Activated CD8-positive, alpha-beta memory T cell treated with anti-CD3 and anti-CD28 coated beads, Interleukin-2, amount 10 ng/mL, durations not matched to agents 7 days and 5 days (primary cell): ENCODE measurements around the gene CLDND2. TPM values are rescaled to one million over a fixed set of nuclear protein-coding genes. Genes with fewer than 3 reads are reported as not detected.
"Not testable (repeated sequence)": the region's sequence is repeated elsewhere in the genome, so short reads cannot be mapped to it uniquely, and the experiment has no call there.

Experiments
- ATAC-seq: fragments of 150-1000 bp; cut with Tn5 transposase; one replicate; pipeline ENCODE4 v1.10.0; 2021; ENCODE audit warnings: moderate library complexity
- CTCF ChIA-PET: fragments of 350-600 bp; sonication (Branson Sonifier 250); formaldehyde crosslinking; loops from one replicate; lab custom pipeline; 2021; ENCODE audit warnings: antibody characterized with exemption; lab: Charles Lee
- DNase-seq: peaks from one replicate; pipeline ENCODE4 v3.0.0-alpha.2; 2020
- H3K27ac Mint-ChIP-seq: one replicate; pipeline ENCODE4 v1.8.0; 2021; ENCODE audit warnings: mild to moderate bottlenecking, mixed read lengths
- H3K27me3 Mint-ChIP-seq: one replicate; pipeline ENCODE4 v1.8.0; 2021; ENCODE audit warnings: mixed read lengths
- H3K36me3 Mint-ChIP-seq: one replicate; pipeline ENCODE4 v1.8.0; 2021; ENCODE audit warnings: mild to moderate bottlenecking, mixed read lengths
- H3K4me1 Mint-ChIP-seq: one replicate; pipeline ENCODE4 v1.8.0; 2021; ENCODE audit warnings: mixed read lengths
- H3K4me3 Mint-ChIP-seq: one replicate; pipeline ENCODE4 v1.8.0; 2021; ENCODE audit warnings: mild to moderate bottlenecking, moderate library complexity, mixed read lengths
- H3K9me3 Mint-ChIP-seq: one replicate; pipeline ENCODE4 v1.8.0; 2022; ENCODE audit warnings: low read depth, mixed read lengths
- total RNA-seq, 2 experiments: library from RNA; stranded (reverse); gene quantifications; one replicate each; pipeline ENCODE4 v1.2.3, GENCODE V29; 2021

CLDND2 gene
- total RNA-seq, 2 experiments from 2014 or later, result 19.1 to 27.8 TPM

DNA sequence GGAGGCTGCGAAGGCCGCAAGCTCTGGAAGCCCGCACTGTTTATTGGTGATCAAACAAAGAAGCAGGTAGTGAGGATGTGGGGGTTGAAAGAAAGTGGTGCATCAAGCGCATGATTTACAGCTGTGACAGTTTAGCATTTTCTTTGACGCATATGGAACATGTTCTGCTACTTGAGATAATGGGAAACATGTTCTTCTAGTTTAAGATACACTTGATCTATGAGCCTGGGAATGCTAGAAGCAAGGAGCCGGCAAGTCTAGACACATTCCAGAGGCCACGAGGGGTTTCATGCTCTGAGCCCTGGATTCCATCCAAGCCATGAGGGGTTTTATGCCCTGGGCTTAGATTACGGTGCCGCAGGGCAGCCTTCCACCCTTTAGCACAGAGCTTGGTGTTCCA is 28.6 kb upstream of the CLDND2 start:
- not testable (repeated sequence) for H3K27ac Mint-ChIP-seq

DNA sequence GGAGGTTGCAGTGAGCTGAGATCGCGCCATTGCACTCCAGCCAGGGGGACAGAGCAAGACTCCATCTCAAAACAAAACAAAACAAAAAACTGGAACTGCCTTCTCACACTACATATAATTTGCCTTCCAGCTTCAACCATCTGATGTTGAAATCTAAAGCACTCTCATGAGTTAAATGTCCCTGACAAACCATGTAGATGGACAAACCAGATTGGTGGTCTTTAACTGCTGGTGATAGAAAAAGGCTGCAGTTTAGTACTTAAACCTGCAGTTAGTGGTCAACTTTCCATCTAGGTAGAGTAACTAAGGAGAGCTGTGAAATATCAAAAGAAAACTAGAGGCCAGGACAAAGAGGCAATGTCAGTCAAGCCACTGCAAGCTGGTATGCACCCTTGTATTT is 27.4 kb upstream of the CLDND2 start:
- peaks cover 3% of the 10 kb centered on the region for H3K36me3 Mint-ChIP-seq
- DNase-seq, result no peak
- H3K4me1 Mint-ChIP-seq, result peaks cover 42% of the 10 kb centered on the region
- peak overlapping the region; percentile 100 for H3K27ac Mint-ChIP-seq
- no peak for ATAC-seq
- no peaks in the 10 kb centered on the region for H3K9me3 Mint-ChIP-seq
- peak overlapping the region; percentile 94 for H3K4me3 Mint-ChIP-seq
- no peaks in the 10 kb centered on the region for H3K27me3 Mint-ChIP-seq
- CTCF ChIA-PET, result interaction anchor here (0.9 to 7.7 kb wide), 11 partner anchors 11 to 237 kb away, joined by 3 to 97 read pairs (median 13); partner anchors contain the start of genes CLDND2, NKG7 and VSIG10L

More for the DNA sequence above, 28.6 kb upstream of the CLDND2 start:
- not testable (repeated sequence) for H3K9me3 Mint-ChIP-seq, ATAC-seq, H3K27me3 Mint-ChIP-seq, DNase-seq, H3K4me3 Mint-ChIP-seq
- CTCF ChIA-PET, result interaction anchor here (0.6 to 7.7 kb wide), 12 partner anchors 10 to 260 kb away, joined by 3 to 97 read pairs (median 9); partner anchors contain the start of genes CLDND2, LIM2, NKG7 and SIGLEC10
- Mint-ChIP-seq H3K36me3 (peaks cover 12% of the 10 kb centered on the region), H3K4me1 (peaks cover 37% of the 10 kb centered on the region)

DNA sequence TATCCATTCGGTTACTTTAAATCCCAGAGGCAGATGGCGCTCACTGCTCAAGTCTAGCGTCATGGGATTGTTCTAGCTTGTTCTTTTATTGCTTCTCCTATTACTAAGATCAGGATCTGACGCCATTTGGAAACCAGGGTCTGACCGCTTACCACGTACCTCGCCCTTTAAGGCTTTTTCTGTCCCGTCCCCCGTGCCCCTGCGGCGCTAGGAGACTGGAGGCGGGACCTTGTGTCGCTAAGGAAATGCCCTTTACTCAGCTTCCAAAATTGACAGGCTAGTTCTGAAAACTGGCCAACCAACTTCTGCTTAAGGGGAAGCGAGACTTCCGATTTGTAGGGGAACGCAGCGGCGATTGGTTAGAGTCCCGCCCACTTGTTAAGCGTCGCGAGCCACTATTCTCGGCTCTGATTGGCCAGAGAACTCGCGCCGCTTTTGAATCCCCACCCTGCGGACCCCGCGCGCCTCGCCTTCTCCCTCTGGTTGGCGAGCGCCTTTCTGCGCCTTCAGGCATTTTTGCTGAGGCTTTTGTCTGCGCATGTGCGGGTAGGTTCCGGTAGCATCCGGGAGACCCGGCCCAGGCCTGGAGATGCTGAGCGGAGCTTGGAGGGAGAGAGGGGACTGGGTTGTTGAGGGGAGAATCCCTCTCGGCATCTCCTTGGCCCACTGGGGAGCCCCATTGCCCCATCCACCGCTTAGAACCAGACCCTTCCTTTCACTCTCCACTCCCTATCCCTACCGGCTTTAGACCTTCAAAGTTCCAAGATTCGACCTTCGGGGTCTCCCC is 25.4 kb upstream of the CLDND2 start:
- H3K36me3 Mint-ChIP-seq, result peaks cover 3% of the 10 kb centered on the region
- CTCF ChIA-PET, result interaction anchor here (0.6 to 7.7 kb wide), 17 partner anchors 9 to 831 kb away, joined by 3 to 97 read pairs (median 7); partner anchors contain the start of genes CLDND2, NKG7 and SIGLEC10
- ATAC-seq, result peak; percentile 86
- no peaks in the 10 kb centered on the region for H3K27me3 Mint-ChIP-seq
- DNase-seq, result peak; percentile 99
- peak overlapping the region; percentile 100 for H3K27ac Mint-ChIP-seq
- H3K4me1 Mint-ChIP-seq, result peaks cover 47% of the 10 kb centered on the region
- H3K9me3 Mint-ChIP-seq, result no peaks in the 10 kb centered on the region
- peak overlapping the region; percentile 94 for H3K4me3 Mint-ChIP-seq

DNA sequence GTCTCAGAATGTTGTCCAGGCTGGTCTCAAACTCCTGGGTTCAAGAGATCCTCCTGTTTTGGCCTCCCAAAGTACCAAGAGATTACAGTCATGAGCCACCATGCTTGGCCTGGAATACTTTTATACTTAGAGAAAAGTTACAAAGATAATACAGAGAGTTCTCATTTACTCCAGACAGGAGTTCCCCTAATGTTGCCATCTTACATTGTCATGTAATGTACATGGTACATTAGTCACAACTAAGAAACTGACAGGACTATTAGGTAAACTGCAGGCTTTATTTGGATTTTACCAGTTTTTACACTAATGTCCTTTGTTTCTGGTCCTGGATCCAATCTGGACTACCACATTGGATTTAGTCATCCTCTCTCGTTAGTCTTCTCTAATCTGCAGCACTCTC is 23.9 kb upstream of the CLDND2 start:
- Mint-ChIP-seq H3K27me3 (no peaks in the 10 kb centered on the region), H3K9me3 (no peaks in the 10 kb centered on the region), H3K4me1 (peaks cover 45% of the 10 kb centered on the region), H3K27ac (peak overlapping the region; percentile 75), H3K36me3 (peaks cover 3% of the 10 kb centered on the region), H3K4me3 (peak overlapping the region; percentile 18)
- no peak for DNase-seq
- ATAC-seq, result no peak
- CTCF ChIA-PET, result interaction anchor here (1.4 to 5.9 kb wide), 2 partner anchors 16 to 22 kb away, joined by 5 to 32 read pairs; no protein-coding TSS in a partner anchor

DNA sequence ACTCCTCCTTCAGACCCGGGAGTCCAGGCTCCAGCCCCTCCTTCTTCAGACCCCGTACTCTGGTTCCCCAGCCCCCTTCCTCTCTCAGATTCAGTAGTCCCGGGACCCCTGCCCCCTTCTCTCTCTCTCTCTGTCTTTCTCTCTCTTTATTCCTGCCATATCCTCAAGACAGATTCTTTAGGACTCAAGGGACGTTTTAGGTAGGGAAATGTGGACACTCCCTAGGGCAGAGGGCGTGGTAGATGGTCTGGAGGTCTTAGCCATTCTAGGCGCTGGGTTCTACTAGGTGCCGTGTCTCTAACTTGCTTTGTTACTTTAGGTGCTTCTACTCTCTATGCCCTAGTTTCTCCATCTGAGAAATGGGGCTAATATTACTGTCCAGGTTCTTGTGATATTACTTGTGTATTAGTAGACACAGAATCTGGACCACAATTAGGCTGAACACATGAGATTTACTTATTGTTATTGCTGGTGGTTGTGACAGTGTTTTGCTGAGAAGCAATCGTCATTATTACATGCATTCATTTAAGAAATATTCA is 22.3 kb upstream of the CLDND2 start:
- Mint-ChIP-seq H3K36me3 (peaks cover 2% of the 10 kb centered on the region), H3K27me3 (no peaks in the 10 kb centered on the region), H3K4me3 (no peak overlapping the region), H3K9me3 (no peaks in the 10 kb centered on the region), H3K27ac (peak overlapping the region; percentile 58), H3K4me1 (peaks cover 41% of the 10 kb centered on the region)
- CTCF ChIA-PET, result interaction anchor here (0.7 to 2.1 kb wide), 3 partner anchors 10 to 19 kb away, joined by 3 to 5 read pairs (median 3); partner anchors contain the start of gene NKG7
- ATAC-seq (no peak), DNase-seq (no peak)

DNA sequence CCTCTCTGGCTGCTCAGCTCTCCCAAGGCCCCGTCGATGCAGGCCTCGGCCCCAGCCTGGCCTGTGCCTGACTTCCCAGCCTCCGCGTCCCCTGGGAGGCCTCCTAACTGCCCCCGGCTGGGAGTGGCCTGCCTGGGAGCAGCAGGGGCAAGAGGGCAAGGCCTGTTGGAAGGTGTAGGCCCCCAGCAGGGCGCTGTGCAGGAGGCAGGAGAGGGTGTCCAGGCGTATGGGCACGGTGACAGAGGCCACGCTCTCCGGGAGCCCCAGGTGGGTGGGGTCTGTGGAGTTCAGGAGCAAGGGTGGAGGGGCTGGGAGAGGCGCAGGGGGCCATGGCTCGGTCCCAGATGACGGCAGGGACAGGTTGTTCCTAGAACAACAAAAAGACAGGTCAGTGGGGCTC is 20.3 kb upstream of the CLDND2 start:
- H3K4me1 Mint-ChIP-seq, result peaks cover 31% of the 10 kb centered on the region
- no peak overlapping the region for H3K4me3 Mint-ChIP-seq
- no peaks in the 10 kb centered on the region for H3K9me3 Mint-ChIP-seq
- H3K36me3 Mint-ChIP-seq, result no peaks in the 10 kb centered on the region
- ATAC-seq (no peak), DNase-seq (no peak)
- H3K27me3 Mint-ChIP-seq, result no peaks in the 10 kb centered on the region
- no peak overlapping the region for H3K27ac Mint-ChIP-seq
- CTCF ChIA-PET, result interaction anchor here (0.8 to 2.1 kb wide), 3 partner anchors 12 to 21 kb away, joined by 3 to 5 read pairs (median 3); partner anchors contain the start of gene NKG7

DNA sequence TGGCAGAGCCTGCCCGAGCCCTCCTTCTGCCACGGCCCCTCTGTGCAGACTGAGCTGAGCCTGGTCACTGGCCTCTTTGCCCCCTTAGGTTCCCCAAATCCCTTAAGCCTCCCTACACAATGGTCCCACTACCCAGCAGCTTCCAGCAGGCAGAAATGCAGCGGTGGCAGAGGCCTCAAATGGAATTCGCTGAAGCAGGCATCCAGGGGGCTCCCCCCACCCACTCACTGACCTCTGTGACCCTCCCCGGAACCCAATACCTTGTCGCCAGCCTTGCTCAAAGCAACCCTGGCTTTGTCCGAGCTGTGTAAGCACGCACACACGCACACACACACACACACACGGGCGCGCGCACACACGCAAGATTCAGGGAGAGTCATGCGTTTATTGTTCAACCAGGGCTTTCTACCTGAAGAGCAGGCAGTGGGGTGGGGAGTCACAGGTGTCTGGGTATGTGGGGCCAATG is 19.2 kb upstream of the CLDND2 start, which contains the start of gene LIM2:
TSS of gene LIM2 (minus strand) at position 51 of the 466 bp plus-strand sequence. CDS start 531 bp downstream, outside the sequence.
- Mint-ChIP-seq H3K9me3 (no peaks in the 10 kb centered on the region), H3K27ac (peak within 1 kb of the TSS; percentile 47), H3K4me3 (peak within 1 kb of the TSS; percentile 10), H3K36me3 (no peaks in the 10 kb centered on the region), H3K4me1 (peaks cover 25% of the 10 kb centered on the region), H3K27me3 (no peaks in the 10 kb centered on the region)
- ATAC-seq (no peak), DNase-seq (no peak)
- CTCF ChIA-PET, result interaction anchor here (2.1 kb wide), 1 partner anchor 10 kb away, joined by 7 read pairs; no protein-coding TSS in a partner anchor

DNA sequence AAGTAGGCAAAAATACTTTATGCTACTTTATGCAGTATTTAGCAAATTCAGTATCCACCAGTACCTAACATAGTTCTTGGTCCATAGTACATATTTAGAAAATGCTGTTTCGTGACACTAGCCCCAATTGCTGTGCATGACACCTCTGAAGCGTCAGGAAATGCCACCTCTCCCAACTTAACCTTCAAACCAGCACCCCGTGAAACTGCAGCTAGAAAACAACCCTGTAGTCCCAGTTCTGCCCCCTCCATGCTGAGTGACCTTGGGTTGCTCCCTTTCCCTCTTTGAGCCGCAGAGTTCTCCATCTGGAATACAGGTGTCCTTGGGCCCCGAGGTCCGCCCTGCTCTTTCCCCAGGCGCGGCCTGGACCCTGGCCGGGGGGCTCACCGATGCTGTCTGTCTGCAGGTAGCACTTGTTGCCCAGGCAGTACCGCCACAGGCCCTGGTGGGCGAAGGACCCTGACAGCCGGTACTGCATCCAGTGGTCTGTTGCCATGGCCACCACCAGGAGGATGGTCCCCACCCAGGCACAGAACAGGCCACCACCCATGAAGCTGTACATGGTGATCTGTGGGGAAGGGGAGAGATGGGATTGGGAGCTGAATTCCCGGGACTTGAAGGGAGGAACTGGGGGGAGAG is 18.2 kb upstream of the CLDND2 start:
- Mint-ChIP-seq H3K27ac (peak overlapping the region; percentile 9), H3K9me3 (no peaks in the 10 kb centered on the region), H3K36me3 (peaks cover 3% of the 10 kb centered on the region), H3K27me3 (no peaks in the 10 kb centered on the region), H3K4me3 (peak overlapping the region; percentile 10), H3K4me1 (peaks cover 22% of the 10 kb centered on the region)
- DNase-seq (no peak), ATAC-seq (peak; percentile 25)
- CTCF ChIA-PET, result interaction anchor here (2.1 kb wide), 1 partner anchor 11 kb away, joined by 7 read pairs; no protein-coding TSS in a partner anchor

DNA sequence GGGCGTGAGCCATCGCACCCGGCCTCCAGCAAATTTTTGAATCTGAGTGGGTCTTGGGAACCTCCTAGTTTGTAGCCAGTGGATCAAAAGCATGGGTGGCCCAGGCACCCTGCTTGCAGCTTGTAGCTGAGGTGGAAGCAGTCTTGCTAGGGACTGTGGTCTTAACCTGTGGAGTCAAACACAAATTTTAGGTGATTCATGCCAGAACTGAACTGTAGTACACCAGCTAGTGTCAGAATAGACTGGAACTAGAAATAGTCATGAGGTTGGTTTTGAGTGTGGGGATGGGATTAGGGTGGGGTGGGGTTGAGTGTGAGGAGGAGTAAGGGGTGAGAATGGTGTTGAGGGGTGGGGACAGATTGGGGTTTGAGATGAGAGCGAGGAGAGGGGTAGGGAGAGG is 13.2 kb upstream of the CLDND2 start:
- ATAC-seq (no peak), DNase-seq (no peak)
- CTCF ChIA-PET, result interaction anchor here (1.3 to 1.4 kb wide), 2 partner anchors 14 to 42 kb away, joined by 4 read pairs; partner anchors contain the start of gene CLDND2
- Mint-ChIP-seq H3K4me1 (peaks cover 28% of the 10 kb centered on the region), H3K4me3 (no peak overlapping the region), H3K9me3 (no peaks in the 10 kb centered on the region), H3K36me3 (peaks cover 8% of the 10 kb centered on the region), H3K27ac (no peak overlapping the region), H3K27me3 (no peaks in the 10 kb centered on the region)

DNA sequence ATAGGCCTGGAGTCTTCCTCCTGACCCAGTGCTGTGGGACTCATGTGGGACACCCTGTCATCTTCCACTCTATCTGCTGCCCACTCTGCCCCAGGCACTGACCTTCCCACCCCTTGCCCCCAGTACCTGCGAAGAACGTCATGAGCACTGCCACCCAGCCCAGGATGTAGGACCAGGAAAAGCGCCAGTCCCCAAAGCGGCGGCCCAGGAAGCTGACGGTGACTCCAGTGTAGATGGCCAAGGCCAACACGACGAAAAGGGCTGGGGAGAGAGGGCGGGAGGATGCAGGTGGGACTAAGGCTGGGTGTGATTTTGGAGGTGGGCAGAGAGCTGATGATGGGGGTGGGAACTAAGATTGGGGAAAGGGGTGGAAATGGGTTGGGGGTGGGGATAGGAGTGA is 11.6 kb upstream of the CLDND2 start:
- Mint-ChIP-seq H3K27ac (peak overlapping the region; percentile 43), H3K9me3 (no peaks in the 10 kb centered on the region), H3K4me1 (peaks cover 37% of the 10 kb centered on the region), H3K36me3 (peaks cover 8% of the 10 kb centered on the region), H3K27me3 (no peaks in the 10 kb centered on the region), H3K4me3 (no peak overlapping the region)
- ATAC-seq, result no peak
- CTCF ChIA-PET, result interaction anchor here (0.9 to 2.5 kb wide), 4 partner anchors 10 to 62 kb away, joined by 3 to 17 read pairs (median 4); partner anchors contain the start of genes C19orf84 and CLDND2
- no peak for DNase-seq

DNA sequence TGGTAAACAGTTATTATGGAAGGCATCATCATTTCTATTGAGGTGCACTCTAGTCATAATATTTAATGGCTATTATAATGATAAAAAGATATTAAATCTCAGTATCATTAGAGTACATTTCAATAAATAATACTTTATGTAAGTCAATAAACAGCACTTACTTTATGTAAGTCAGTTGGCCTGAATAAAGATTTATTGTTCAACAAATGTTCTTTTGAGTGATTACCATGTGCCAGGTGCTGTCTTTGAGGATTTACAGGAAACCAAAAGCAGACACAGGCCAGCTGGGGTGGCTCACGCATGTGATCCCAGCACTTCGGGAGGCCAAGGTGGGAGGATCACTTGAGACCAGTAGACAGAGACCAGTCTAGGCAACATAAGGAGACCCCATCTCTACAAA is 8.6 kb upstream of the CLDND2 start:
- H3K27ac Mint-ChIP-seq, result no peak overlapping the region
- CTCF ChIA-PET, result interaction anchor here (1.2 to 4.1 kb wide), 2 partner anchors 11 to 17 kb away, joined by 3 to 32 read pairs; no protein-coding TSS in a partner anchor

DNA sequence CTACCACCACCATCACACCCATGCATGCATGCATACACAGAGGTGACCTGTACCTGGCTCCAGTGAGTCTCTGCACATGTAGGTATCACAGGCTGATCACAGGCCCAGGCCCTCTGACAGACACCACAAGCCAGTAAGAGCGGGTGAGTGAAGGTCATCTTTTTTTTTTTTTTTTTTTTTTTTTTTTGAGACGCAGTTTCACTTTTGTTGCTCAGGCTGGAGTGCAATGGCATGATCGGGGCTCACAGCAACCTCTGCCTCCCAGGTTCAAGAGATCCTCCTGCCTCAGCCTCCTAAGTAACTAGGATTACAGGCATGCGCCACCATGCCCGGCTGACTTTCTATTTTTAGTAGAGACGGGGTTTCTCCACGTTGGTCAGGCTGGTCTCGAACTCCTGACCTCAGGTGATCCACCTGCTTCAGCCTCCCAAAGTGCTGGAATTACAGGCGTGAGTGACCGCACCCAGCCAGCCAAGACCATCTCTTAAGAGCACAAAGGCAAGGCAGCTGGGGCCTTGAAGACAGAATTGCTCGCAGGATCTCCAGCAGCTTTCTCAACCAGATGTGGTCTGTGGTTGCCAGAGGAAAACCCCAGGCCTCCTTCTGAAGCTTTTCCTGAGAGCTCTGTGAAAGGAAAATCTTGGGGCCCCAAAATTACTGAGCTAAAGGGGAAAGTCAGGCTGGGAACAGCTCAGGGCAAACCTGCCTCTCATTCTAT is 6.9 kb upstream of the CLDND2 start:
- H3K27ac Mint-ChIP-seq, result peak overlapping the region; percentile 88
- no peaks in the 10 kb centered on the region for H3K9me3 Mint-ChIP-seq
- ATAC-seq, result peak; percentile 3
- peak overlapping the region; percentile 57 for H3K4me3 Mint-ChIP-seq
- DNase-seq, result peak; percentile 77
- CTCF ChIA-PET, result interaction anchor here (1.4 to 4.1 kb wide), 2 partner anchors 19 to 38 kb away, joined by 3 to 32 read pairs; no protein-coding TSS in a partner anchor
- peaks cover 21% of the 10 kb centered on the region for H3K36me3 Mint-ChIP-seq
- H3K27me3 Mint-ChIP-seq, result no peaks in the 10 kb centered on the region
- peaks cover 53% of the 10 kb centered on the region for H3K4me1 Mint-ChIP-seq

More for the DNA sequence above, 8.6 kb upstream of the CLDND2 start:
- peaks cover 63% of the 10 kb centered on the region for H3K4me1 Mint-ChIP-seq
- DNase-seq (no peak), ATAC-seq (no peak)
- H3K36me3 Mint-ChIP-seq, result peaks cover 9% of the 10 kb centered on the region
- no peaks in the 10 kb centered on the region for H3K9me3 Mint-ChIP-seq
- no peaks in the 10 kb centered on the region for H3K27me3 Mint-ChIP-seq
- H3K4me3 Mint-ChIP-seq, result no peak overlapping the region
